Body of pancreas (tissue), 4 donors: ENCODE results near the gene SLC10A3.

ENCODE experiments used
- POLR2A ChIP-seq, 3 donors: fragments of 450-650 bp; IDR thresholded peaks; one replicate each; pipeline ENCODE4 v1.6.1; 2016; ENCODE audit warnings: antibody characterized with exemption in 3 of 3, mild to moderate bottlenecking in 2 of 3
- TF ChIP-seq, protein P1 (sequence below), 7 experiments: fragments of 450-650 bp in 4 of 7; fragments of 200-600 bp in 3 of 7; sonication (generic) in 3 of 7; IDR thresholded peaks; one replicate each; pipeline ENCODE4 v1.5.1; 2016 to 2019; ENCODE audit warnings: antibody characterized with exemption in 7 of 7

DNA sequence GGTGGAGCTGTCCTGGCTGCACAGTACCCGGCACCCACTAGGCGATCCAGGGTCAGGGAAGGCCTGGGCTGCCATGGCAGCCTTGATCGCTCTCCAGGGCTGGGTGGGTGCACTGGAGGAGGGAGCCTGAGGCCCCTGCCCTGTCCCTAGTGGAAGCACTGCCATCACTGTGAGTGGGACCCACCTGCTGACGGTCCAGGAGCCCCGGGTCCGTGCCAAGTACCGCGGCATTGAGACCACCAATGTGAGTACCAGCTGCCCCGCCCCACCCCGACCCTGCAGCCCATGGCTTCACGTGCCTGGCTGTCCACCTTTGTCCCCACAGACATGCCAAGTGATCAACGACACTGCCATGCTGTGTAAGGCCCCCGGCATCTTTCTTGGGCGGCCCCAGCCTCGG lies 23.5 kb downstream of the SLC10A3 start:
- TF ChIP-seq, protein P1, sequence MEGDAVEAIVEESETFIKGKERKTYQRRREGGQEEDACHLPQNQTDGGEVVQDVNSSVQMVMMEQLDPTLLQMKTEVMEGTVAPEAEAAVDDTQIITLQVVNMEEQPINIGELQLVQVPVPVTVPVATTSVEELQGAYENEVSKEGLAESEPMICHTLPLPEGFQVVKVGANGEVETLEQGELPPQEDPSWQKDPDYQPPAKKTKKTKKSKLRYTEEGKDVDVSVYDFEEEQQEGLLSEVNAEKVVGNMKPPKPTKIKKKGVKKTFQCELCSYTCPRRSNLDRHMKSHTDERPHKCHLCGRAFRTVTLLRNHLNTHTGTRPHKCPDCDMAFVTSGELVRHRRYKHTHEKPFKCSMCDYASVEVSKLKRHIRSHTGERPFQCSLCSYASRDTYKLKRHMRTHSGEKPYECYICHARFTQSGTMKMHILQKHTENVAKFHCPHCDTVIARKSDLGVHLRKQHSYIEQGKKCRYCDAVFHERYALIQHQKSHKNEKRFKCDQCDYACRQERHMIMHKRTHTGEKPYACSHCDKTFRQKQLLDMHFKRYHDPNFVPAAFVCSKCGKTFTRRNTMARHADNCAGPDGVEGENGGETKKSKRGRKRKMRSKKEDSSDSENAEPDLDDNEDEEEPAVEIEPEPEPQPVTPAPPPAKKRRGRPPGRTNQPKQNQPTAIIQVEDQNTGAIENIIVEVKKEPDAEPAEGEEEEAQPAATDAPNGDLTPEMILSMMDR (IDR thresholded peaks at IDR 0.05): no peak
- no peak for TF ChIP-seq POLR2A (IDR thresholded peaks at IDR 0.05)
